ENCODE results near the gene NFIX. TPM values are rescaled to one million over a fixed set of nuclear protein-coding genes. Genes with fewer than 3 reads are reported as not detected.

The NFIX gene
- total RNA-seq, 1 experiment from 2014 or later: 144 TPM

DNA sequence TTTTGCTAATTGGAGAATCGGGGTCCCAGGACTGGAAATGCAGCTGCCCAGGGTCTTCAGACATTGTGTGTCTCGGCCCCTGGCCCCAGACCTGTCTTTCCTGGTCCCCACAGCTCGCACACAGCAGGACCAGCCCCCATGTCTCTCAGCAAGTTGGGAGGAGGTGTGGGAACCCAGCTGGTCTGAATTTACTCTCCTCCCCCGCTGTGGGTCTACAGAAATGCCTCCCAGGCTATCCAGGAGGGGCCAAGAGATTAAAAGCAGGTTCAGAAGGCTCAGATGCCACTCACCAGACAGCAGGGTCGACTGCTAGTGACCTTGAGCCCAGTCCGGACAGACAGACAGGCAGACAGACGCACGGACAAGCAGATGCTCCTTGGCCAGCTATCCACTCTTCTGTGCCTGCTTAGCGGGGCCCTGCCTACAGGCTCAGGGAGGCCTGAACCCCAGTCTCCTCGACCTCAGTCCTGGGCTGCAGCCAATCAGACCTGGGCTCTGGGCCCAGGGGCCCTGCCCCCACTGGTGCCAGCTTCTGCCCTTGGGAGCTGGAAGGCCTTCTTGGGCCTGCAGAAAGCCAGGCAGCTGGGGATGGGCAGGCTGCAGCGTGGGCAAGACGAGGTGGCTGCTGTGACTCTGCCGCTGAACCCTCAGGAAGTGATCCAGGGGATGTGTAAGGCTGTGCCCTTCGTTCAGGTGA is 25.8 kb upstream of the NFIX start, which contains the start of gene DAND5:
TSS of gene DAND5 (plus strand) at position 285 of the 697 bp plus-strand sequence. CDS start at position 370, 85 bp downstream.
- no peak within 1 kb of the TSS for H3K27ac ChIP-seq (ENCODE audit: low read length)
- intact Hi-C loops (cut with micrococcal nuclease; ENCODE audit: unreplicated experiment): no loop called here
- H3K9me3 ChIP-seq (ENCODE audit: control insufficient read depth, insufficient read depth, low read depth, low read length): no peaks in the 10 kb centered on the region
- ATAC-seq: peak; percentile 2; the same call in 1 of the 2 replicates
- BruUV-seq (replicated peaks): no TSS peak
- H3K4me3 ChIP-seq (ENCODE audit: low read depth in 2 of 2, low read length in 2 of 2): no peak within 1 kb of the TSS
- ChIA-PET CTCF (interaction anchor here (1.0 kb wide), 1 partner anchor 8 kb away, joined by 3 read pairs; no protein-coding TSS in a partner anchor), POLR2A (interaction anchor here (0.5 kb wide), 1 partner anchor 178 kb away, joined by 3 read pairs; no protein-coding TSS in a partner anchor)
- no peak for DNase-seq (ENCODE audit: low read depth, low spot score)
- peaks cover 10% of the 10 kb centered on the region for H3K4me1 ChIP-seq (ENCODE audit: control insufficient read depth, insufficient read depth, low read length)
- no peaks in the 10 kb centered on the region for H3K27me3 ChIP-seq (ENCODE audit: control insufficient read depth, insufficient read depth, low read length)
- no peaks in the 10 kb centered on the region for H3K36me3 ChIP-seq (ENCODE audit: control insufficient read depth, insufficient read depth, low read length)
- TF ChIP-seq, protein P1, sequence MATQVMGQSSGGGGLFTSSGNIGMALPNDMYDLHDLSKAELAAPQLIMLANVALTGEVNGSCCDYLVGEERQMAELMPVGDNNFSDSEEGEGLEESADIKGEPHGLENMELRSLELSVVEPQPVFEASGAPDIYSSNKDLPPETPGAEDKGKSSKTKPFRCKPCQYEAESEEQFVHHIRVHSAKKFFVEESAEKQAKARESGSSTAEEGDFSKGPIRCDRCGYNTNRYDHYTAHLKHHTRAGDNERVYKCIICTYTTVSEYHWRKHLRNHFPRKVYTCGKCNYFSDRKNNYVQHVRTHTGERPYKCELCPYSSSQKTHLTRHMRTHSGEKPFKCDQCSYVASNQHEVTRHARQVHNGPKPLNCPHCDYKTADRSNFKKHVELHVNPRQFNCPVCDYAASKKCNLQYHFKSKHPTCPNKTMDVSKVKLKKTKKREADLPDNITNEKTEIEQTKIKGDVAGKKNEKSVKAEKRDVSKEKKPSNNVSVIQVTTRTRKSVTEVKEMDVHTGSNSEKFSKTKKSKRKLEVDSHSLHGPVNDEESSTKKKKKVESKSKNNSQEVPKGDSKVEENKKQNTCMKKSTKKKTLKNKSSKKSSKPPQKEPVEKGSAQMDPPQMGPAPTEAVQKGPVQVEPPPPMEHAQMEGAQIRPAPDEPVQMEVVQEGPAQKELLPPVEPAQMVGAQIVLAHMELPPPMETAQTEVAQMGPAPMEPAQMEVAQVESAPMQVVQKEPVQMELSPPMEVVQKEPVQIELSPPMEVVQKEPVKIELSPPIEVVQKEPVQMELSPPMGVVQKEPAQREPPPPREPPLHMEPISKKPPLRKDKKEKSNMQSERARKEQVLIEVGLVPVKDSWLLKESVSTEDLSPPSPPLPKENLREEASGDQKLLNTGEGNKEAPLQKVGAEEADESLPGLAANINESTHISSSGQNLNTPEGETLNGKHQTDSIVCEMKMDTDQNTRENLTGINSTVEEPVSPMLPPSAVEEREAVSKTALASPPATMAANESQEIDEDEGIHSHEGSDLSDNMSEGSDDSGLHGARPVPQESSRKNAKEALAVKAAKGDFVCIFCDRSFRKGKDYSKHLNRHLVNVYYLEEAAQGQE (IDR thresholded peaks at IDR 0.05; ENCODE audit: insufficient read depth in 1 of 2, low read depth in 2 of 2, low read length in 1 of 2): no peak
- no peak for TF ChIP-seq POLR2AphosphoS5 (IDR thresholded peaks at IDR 0.05; ENCODE audit: low read depth, low read length)
- no peak for TF ChIP-seq TCF7L2 (IDR thresholded peaks at IDR 0.05; ENCODE audit: low read depth, low read length)
- in situ Hi-C loops (cut with HindIII; ENCODE audit: low pct_unique_long_range_greater_than_20kb, low sequenced_read_pairs): no loop called here

GRCh38 chr19:12970070-12970820 is 25.0 kb upstream of the NFIX start:
- Histone ChIP-seq H3K4me1 (ENCODE audit: control insufficient read depth, insufficient read depth, low read length) (peaks cover 10% of the 10 kb centered on the region), H3K36me3 (ENCODE audit: control insufficient read depth, insufficient read depth, low read length) (no peaks in the 10 kb centered on the region), H3K4me3 (ENCODE audit: low read depth in 2 of 2, low read length in 2 of 2) (no peak overlapping the region), H3K27me3 (ENCODE audit: control insufficient read depth, insufficient read depth, low read length) (no peaks in the 10 kb centered on the region), H3K27ac (ENCODE audit: low read length) (no peak overlapping the region), H3K9me3 (ENCODE audit: control insufficient read depth, insufficient read depth, low read depth, low read length) (no peaks in the 10 kb centered on the region)
- TF ChIP-seq POLR2AphosphoS5 (IDR thresholded peaks at IDR 0.05; ENCODE audit: low read depth, low read length): no peak
- TF ChIP-seq SIN3A (IDR thresholded peaks at IDR 0.05; ENCODE audit: borderline replicate concordance, insufficient read depth, low read depth, low read length): no peak
- ChIA-PET POLR2A (no interaction called here), CTCF (interaction anchor here (0.7 to 1.0 kb wide), 2 partner anchors 7 to 1154 kb away, joined by 3 to 4 read pairs; no protein-coding TSS in a partner anchor)
- in situ Hi-C loops (cut with HindIII; ENCODE audit: low pct_unique_long_range_greater_than_20kb, low sequenced_read_pairs): no loop called here
- intact Hi-C loops (cut with micrococcal nuclease; ENCODE audit: unreplicated experiment): no loop called here
- no peak for DNase-seq (ENCODE audit: low read depth, low spot score)
- no TSS peak for BruUV-seq (replicated peaks)
- ATAC-seq: no peak

- Histone ChIP-seq H3K9me3 (ENCODE audit: control insufficient read depth, insufficient read depth, low read depth, low read length) (no peaks in the 10 kb centered on the region), H3K36me3 (ENCODE audit: control insufficient read depth, insufficient read depth, low read length) (no peaks in the 10 kb centered on the region), H3K4me3 (ENCODE audit: low read depth in 2 of 2, low read length in 2 of 2) (no peak overlapping the region), H3K4me1 (ENCODE audit: control insufficient read depth, insufficient read depth, low read length) (peaks cover 10% of the 10 kb centered on the region), H3K27ac (ENCODE audit: low read length) (no peak overlapping the region), H3K27me3 (ENCODE audit: control insufficient read depth, insufficient read depth, low read length) (no peaks in the 10 kb centered on the region)
- CTCF ChIA-PET: interaction anchor here (0.6 kb wide), 1 partner anchor 123 kb away, joined by 6 read pairs; no protein-coding TSS in a partner anchor
- in situ Hi-C loops (cut with HindIII; ENCODE audit: low pct_unique_long_range_greater_than_20kb, low sequenced_read_pairs): no loop called here
- DNase-seq (ENCODE audit: low read depth, low spot score) (no peak), ATAC-seq (no peak)
- POLR2A ChIA-PET: no interaction called here
- intact Hi-C loops (cut with micrococcal nuclease; ENCODE audit: unreplicated experiment): no loop called here
- no peak for TF ChIP-seq POLR2AphosphoS5 (IDR thresholded peaks at IDR 0.05; ENCODE audit: low read depth, low read length)
- TF ChIP-seq TCF7L2 (IDR thresholded peaks at IDR 0.05; ENCODE audit: low read depth, low read length): no peak
- TF ChIP-seq, protein P1 (IDR thresholded peaks at IDR 0.05; ENCODE audit: insufficient read depth in 1 of 2, low read depth in 2 of 2, low read length in 1 of 2): no peak
- no peak for TF ChIP-seq CTCF (IDR thresholded peaks at IDR 0.05)
- TF ChIP-seq SIN3A (IDR thresholded peaks at IDR 0.05; ENCODE audit: borderline replicate concordance, insufficient read depth, low read depth, low read length): no peak
- BruUV-seq (replicated peaks): no TSS peak
These were observed 22.0 kb upstream of the NFIX start for GRCh38 chr19:12973236-12973635.

Measured in Panc1 (cell line).